Stimulated activated naive CD4-positive, alpha-beta T cell (primary cell): ENCODE results near the gene LMNB1.
"Not testable (repeated sequence)": the region's sequence is repeated elsewhere in the genome, so short reads cannot be mapped to it uniquely, and the experiment has no call there.

ENCODE experiments used
- DNase-seq, 6 experiments: peaks; one replicate each; lab custom pipeline; 2025; lab: John Stamatoyannopoulos, UW

LMNB1 gene, protein sequence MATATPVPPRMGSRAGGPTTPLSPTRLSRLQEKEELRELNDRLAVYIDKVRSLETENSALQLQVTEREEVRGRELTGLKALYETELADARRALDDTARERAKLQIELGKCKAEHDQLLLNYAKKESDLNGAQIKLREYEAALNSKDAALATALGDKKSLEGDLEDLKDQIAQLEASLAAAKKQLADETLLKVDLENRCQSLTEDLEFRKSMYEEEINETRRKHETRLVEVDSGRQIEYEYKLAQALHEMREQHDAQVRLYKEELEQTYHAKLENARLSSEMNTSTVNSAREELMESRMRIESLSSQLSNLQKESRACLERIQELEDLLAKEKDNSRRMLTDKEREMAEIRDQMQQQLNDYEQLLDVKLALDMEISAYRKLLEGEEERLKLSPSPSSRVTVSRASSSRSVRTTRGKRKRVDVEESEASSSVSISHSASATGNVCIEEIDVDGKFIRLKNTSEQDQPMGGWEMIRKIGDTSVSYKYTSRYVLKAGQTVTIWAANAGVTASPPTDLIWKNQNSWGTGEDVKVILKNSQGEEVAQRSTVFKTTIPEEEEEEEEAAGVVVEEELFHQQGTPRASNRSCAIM

DNA sequence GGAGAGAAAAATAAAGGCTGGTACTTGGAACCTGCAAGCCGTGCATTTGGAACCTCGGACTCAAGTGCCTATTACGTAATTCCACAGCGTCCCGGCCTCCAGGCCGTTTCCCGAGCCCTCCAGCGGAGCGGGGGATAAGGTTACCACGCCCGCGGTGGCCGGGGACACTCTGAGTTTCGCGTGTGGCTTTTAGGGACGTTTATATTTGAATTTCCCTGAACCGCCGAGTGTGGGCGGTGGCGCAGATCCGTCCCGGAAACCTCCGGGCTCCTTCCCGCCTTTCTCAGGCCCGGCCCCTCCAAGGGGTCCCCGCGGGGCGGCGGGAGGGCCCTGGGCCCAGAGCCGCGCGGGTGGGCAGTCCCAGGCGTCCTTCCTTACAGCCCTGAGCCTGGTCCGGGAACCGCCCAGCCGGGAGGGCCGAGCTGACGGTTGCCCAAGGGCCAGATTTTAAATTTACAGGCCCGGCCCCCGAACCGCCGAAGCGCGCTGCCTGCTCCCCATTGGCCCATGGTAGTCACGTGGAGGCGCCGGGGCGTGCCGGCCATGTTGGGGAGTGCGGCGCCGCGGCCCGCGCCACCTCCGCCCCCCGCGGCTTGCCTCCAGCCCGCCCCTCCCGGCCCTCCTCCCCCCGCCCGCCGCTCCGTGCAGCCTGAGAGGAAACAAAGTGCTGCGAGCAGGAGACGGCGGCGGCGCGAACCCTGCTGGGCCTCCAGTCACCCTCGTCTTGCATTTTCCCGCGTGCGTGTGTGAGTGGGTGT, at the start of gene LMNB1:
TSS of gene LMNB1 (plus strand) at position 638 of the 758 bp plus-strand sequence. CDS start 373 bp downstream, outside the sequence.
- DNase-seq = peak; percentile 87 to 97 (median 92)

DNA sequence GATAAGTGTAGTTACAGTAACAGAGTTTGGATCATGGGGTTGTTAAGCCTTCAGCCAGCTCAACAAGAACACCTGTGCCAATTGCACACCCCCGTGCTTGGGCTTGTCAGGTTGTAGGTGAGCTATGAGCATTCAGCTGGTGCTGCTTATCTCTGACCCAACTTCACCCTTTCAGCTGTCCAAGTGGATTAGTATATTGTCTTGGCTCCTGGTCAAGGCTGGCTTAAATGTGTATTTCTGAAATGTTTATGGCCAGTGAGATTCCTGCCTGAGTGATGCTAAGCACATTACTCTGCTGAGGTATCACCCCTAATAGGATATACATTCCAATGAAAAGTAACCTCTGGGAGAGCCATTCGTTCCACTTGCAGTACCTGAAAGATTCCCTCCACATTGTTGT, 44.2 kb upstream of the LMNB1 start:
- DNase-seq = no peak

DNA sequence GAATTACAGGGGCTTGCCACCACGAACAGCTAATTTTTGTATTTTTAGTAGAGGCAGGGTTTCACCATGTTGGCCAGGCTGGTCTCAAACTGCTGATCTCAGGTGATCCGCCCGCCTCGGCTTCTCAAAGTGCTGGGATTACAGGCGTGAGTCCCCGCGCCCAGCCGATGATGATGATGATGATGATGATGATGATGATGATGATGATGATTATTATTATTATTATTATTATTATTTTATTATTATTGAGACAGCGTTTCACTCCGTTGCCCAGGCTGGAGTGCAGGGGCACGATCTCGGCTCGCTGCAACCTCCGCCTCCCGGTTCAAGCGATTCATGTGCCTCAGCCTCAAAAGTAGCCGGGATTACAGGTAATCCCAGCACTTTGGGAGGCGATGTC, 42.4 kb upstream of the LMNB1 start:
- not testable (repeated sequence) for DNase-seq

DNA sequence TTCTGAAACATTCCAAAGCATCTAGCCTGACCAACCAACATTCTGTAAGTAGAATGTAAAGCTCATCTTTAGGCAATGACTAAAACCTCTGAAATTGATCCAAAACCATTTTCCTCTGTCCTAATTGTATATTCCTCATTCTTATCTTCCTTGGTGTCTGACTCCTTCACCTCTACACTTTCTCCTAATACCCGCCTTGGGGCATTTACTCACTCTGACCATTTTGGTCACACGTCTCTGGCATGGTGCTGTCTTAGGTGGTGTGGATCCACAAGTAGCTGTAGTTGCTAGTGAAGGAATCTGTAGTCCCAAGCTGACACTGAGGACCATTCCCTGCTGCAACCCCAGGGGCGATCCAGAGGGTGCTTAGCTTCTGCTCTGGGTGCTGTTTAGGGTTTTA, 40.8 kb upstream of the LMNB1 start:
- DNase-seq = no peak

DNA sequence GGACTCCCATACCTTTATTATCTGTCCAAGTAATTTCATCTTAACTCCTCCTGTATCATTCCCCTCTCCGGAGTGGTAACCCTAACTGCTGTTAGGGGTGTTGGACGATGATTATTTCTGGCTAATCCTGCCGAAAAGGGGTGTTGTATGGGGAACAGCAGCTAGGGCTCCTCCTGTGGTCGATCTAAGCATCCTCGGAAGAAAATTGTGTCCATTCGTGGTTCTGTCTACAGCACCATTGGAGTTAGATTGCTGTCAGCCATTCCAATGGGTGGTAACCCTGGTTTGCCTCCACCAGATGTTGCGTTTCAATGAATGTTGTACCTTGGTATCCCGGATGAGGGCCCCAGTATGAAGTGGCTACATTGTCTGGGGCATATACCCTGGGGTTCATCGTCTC, 35.6 kb upstream of the LMNB1 start:
- no peak for DNase-seq

DNA sequence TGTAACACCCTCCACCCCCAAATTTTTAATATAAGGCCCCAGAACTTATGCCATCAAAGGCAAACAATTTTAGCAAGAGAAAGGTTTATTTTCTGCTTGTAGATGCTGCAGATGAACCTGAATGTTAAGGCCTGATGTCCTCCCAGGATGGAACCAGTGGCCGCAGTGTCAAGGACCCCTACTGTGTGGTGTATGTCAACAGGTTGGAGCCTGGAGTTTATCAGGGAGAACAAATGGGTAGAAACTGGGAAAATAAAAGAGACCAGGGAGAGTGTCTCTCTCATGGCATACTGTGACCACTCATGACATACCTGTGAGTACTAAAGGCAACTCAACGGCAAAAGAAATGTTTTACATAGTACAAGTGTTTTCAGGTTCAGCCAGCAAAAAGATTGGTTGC, 34.5 kb upstream of the LMNB1 start:
- DNase-seq = no peak

DNA sequence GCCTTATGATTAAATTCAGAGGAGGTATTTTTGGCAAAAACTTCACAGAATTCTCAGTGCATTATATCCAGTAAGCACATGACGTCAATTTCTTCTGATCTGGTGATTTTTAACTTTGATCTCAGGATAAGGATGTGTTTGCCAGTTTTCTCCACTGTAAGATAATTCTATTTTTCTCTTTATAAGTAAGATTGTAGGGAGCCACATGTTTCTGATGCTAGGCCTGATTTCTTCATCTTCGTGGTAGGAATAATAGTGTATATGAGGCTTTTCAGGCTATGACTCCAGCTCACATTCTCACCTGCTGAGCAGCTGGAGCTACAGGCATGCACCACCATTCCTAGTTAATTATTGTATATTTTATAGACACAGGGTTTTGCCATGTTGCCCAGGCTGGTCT, 32.1 kb upstream of the LMNB1 start:
- peak in 1 of 6 experiments; percentile 9 for DNase-seq

DNA sequence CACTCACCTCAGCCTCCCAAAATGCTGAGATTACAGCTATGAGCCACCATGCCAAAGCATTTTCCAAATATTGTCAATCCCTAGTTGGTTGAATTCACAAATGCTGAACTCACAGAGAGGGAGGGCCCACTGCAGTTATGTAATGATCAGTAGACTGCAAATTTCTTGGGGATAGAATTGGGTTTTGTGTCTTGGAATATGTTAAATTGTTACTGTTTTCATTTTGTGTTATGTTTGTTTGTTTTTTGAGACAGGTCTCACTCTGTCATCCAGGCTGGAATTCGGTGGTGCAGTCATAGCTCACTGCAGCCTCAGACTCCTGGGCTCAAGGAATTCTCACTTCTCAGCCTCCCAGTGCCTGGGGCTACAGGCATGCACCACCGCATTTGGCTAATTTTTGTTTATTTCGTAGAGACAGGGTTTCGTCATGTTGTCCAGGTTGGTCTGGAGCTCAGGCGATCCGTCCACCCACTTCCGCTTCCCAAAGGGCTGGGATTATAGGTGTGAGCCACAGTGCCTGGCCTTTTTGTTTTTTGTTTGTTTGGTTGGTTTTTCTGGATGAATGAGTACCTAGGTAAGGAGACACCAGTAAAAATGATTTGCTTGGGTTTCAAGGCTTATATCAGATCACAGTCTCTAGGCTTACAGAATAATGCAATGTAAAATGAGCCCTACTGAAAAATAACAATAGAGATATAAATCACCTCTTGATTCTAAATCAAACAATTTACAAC, 31.5 kb upstream of the LMNB1 start:
- DNase-seq = no peak

DNA sequence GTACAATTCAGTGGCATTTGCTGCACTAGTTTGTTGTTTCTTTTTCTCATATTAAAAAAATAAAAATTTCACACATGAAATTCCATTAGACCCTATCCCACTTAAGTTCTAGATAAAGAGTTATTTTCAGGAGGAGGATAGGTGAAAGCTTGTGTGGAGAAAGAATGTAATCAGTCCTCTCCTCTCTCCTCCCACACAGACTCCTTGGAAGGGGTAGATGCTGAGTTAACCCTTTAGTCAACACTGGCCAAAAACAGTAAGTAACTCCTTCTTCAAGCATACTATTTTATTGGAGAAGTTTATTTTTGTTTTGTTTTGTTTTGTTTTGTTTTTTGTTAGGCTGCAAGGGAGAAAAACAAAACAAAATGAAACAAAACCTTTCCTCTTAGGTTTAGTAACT, 30.6 kb upstream of the LMNB1 start:
- DNase-seq = no peak

DNA sequence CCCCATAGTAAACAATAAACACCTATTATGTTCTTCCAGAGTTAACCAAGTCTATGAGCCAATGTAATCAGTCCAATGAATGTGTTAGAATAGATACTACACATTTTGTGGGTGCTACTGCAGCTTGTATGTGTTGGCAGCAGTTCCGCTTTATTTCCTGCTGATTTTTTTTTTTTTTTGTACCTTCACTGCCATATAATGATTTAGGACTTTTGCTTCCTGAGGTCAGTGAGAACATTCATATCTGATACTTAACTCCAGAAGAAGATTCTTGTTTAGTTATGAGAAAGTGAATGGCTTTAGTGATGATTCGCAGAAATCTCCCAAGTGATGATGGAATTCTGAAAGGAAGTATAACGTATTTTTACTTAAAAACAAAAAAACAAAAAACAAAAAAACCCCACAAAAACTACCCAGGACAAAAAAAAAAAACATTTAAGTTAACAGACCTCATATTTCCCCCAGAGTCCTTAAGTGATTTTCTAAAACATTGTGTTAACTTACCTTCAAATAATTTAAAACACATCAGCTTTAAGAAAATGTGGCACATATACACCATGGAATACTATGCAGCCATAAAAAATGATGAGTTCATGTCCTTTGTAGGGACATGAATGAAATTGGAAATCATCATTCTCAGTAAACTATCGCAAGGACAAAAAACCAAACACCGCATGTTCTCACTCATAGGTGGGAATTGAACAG, 24.7 kb upstream of the LMNB1 start:
- no peak for DNase-seq

DNA sequence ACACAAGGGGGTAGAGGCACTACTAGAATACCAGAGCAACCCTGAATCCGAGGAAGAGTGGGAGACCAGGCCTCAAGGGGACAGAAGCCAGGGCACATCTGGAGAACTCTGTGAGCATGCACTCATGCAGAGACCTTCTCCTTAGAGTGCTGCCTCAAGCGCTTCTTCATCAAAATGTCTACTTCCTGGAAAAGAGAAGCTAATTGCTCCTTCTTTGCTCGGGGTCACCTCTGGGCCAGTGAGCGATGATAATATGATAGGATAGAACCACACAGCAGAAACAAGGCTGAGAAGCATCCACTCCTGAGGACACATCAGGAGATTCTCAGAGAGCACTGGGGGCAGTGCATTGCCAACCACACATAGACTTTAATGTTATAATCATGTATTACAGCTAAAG, 23.7 kb upstream of the LMNB1 start:
- DNase-seq = no peak

DNA sequence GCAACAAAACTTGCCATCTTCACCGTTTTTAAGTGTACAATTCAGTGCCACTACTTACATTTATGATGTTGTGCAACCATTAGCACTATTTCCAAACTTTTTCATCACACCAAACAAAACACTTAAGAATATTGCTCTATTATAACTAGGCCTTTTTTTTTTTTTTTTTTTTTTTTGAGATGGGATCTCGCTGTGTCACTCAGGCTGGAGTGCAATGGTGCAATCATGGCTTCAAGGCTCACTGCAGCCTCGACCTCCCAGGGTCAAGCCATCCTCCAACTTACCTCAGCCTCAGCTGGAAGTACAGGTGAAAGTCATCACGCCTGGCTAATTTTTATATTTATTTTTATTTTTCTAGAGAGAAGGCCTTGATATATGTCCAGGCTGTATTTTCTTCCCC, 22.3 kb upstream of the LMNB1 start:
- DNase-seq = no peak

DNA sequence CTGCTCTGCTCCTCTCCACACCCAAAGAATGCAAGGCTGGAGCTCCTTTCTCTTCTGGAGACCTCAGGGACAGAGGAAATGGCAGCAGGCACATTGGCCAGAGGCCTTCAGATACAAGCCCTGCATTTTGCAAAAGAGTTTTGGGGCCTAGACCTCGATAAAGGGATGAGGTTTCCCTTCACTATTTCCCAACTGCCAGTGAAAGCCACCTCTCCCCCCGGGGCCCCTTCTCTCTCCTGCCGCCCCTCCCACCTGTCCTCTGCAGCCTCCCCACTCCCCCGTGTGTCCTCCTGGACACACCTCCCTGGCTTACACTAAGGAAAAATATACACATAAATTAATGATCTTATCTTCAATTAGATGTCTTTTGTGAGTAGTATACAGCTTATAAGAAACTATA, 21.3 kb upstream of the LMNB1 start:
- DNase-seq = no peak

DNA sequence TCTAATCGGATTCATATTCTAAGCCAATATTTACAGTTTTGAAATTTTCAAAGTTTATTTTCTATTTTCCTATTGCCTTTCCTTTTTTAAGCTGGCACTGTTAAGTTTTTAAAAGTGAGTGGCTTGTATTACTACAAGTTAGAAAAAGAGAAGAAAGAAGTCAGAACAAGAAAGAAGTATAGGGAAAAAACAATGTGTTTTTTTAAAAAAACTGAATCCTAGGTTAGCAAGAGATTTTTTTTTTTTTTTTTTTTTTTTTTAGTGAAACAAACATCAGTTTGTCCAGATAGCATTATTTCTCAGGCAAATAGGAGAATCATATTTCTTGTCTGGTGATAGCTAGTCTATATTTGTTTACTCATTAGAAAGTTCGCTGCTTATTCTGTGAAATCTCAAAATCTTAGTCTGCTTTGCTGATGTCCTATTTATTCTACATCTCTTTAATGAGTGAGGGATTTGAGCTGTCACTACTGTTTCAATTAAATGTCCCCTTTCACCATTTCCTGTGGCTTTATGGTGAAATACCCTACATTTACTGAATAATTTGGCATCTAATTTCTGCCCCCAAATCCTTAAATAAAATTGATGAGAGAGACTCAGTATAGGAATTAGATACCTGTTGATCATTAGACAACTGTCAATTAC, 19.1 kb upstream of the LMNB1 start:
- no peak for DNase-seq

DNA sequence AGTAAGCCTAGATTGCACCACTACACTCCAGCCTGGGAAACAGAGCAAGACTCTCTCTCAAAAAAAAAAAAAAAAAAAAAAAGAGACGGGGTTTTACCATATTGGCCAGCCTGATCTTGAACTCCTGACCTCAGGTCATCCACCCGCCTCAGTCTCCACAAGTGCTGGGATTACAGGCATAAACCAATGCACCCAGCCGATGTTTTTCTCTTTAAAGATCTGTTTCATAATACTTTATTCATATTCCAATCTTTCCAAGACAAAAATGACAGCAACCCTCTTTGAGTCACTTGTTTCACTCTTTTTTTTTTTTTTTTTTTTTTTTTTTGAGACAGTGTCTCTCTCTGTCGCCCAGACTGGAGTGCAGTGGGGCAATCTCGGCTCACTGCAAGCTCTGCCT, 13.6 kb upstream of the LMNB1 start:
- no peak for DNase-seq

DNA sequence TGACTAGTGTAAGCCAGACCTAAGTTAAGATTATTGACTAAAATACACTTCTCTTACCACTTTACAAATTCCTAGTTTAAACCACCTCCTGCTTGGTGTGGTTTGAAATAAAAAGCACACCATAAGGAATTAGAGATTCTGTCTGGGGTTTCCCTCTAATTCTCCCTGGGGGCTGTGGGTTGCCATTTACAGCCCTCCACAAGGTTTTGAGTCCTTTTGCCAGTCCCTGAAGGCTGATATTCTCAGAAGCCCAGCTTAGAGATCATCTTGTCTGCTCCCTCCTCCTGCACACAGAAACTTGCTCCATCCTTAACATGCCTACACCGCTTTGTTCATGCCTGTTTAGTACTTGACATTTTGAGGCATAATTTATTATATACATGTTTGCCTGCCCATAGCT, 7.2 kb upstream of the LMNB1 start:
- DNase-seq = no peak

DNA sequence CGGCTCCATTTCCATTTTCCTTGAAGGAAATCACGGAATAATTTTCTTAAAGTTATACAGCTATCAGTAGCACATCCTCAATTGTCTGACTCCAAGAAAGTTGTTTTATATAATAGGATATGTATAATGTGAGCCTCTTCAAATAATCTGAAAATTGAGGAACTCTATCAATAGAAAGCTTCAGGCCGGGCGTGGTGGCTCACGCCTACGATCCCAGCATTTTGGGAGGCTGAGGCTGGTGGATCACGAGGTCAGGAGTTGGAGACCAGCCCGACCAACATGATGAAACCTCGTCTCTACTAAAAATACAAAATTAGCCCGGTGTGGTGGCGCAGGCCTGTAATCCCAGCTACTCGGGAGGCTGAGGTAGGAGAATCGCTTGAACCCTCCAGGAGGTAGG, 3.4 kb upstream of the LMNB1 start:
- DNase-seq = not testable (repeated sequence)

DNA sequence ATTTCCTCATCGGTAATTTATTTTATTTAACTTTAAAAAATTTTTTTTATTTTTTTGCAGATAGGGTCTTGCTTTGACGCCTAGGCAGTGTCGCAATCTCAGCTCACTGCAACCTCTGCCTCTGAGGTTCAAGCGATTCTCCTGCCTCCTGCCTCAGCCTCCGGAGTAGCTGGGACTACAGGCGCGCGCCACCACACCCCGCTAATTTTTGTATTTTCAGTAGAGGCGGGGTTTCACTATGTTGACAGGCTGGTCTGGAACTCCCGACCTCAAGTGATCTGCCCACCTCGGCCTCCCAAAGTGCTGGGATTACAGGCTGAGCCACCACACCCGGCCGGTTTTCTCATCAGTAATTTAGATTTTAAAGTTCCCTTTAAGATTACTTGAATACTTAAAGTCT, 2.3 kb upstream of the LMNB1 start:
- not testable (repeated sequence) for DNase-seq

DNA sequence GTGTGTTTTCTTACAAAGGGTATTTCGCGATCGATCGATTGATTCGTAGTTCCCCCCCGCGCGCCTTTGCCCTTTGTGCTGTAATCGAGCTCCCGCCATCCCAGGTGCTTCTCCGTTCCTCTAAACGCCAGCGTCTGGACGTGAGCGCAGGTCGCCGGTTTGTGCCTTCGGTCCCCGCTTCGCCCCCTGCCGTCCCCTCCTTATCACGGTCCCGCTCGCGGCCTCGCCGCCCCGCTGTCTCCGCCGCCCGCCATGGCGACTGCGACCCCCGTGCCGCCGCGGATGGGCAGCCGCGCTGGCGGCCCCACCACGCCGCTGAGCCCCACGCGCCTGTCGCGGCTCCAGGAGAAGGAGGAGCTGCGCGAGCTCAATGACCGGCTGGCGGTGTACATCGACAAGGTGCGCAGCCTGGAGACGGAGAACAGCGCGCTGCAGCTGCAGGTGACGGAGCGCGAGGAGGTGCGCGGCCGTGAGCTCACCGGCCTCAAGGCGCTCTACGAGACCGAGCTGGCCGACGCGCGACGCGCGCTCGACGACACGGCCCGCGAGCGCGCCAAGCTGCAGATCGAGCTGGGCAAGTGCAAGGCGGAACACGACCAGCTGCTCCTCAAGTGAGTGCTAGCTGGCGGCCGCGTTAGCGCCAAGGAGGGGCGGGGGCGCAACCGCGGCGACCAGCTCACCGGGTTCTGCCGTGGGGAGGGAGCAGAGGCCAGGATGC, 480 bp downstream of the LMNB1 start:
- peak; percentile 41 to 77 (median 67) for DNase-seq

DNA sequence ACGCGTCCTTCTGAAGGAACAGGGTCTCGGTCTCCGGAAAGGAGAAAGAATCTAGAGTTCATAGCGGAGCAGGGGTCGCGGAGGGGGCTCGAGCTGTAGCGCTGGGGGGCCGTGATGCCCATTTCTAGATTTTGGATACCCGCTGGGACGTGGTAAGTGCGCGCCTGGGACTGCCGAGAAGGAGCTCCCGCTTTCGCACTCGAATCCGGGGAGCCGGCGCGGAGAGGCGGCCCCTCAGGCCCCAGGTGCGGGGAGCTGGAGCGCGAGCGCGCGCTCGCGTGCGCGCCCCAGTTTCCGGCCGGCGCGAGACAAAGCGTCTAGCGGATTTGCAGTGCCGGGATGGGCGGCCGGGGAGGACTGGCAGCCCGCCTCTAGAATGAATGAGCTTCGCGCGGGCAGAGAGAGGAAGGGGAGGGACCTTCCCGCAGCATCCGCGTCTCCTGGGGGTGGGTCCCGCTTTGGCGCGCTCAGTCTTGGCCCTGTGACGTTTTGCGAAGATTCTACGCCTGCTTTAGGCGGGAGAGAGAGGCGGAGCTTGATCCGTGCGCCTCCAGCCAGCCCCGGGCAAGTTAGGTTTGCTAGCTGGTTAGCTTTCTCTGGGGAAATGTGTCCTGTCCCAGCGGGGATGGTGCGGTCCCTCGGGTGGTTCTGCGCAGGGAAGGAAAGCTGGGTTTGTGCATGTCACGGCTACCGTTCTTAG, 1.2 kb downstream of the LMNB1 start:
- peak; percentile 80 to 92 (median 90) for DNase-seq
